ENCODE data around the gene MSGN1. TPM values are rescaled to one million over a fixed set of nuclear protein-coding genes. Genes with fewer than 3 reads are reported as not detected.

MSGN1 gene
- total RNA-seq, 4 donors from 2014 or later = not detected

DNA sequence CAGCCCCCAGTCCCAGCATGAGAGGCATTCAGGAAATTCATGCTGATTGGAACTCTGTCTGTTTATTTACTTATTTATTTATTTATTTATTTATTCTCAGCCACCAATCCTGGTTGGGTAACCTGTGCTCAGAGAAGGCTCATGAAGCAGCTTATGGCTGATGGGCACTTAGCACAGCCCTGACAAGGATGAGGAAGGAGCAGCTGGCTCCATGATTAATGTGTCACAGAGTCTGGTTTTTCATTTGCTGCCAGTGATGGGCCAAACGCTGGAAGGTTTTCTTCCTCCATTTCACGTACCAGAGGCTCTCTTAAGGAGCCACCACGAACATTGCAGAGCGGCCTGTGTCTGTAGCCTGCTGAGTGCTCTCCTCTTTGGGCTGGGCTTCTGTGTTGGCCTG lies 33.9 kb downstream of the MSGN1 start:
- H3K36me3 ChIP-seq = no peaks in the 10 kb centered on the region
- intact Hi-C loops (cut with DNase I; ENCODE audit: low total_unique reads) = loop anchor here (2.0 kb wide), 4 partner anchors 29 to 529 kb away; partner anchors contain the start of gene KCNS3
- H3K27ac ChIP-seq = no peak overlapping the region
- ATAC-seq = no peak
- no peak for DNase-seq
- no peaks in the 10 kb centered on the region for H3K27me3 ChIP-seq
- H3K4me3 ChIP-seq = no peak overlapping the region
- no peaks in the 10 kb centered on the region for H3K9me3 ChIP-seq
- in situ Hi-C loops (cut with MboI; ENCODE audit: low sequenced_read_pairs in 4 of 4) = loop anchor here in 2 of 4 donors (5.0 to 10.0 kb wide), 2 partner anchors 295 to 332 kb away; no protein-coding TSS in a partner anchor
- no peaks in the 10 kb centered on the region for H3K4me1 ChIP-seq
- TF ChIP-seq POLR2A (IDR thresholded peaks at IDR 0.05) = no peak
- TF ChIP-seq, protein P1, sequence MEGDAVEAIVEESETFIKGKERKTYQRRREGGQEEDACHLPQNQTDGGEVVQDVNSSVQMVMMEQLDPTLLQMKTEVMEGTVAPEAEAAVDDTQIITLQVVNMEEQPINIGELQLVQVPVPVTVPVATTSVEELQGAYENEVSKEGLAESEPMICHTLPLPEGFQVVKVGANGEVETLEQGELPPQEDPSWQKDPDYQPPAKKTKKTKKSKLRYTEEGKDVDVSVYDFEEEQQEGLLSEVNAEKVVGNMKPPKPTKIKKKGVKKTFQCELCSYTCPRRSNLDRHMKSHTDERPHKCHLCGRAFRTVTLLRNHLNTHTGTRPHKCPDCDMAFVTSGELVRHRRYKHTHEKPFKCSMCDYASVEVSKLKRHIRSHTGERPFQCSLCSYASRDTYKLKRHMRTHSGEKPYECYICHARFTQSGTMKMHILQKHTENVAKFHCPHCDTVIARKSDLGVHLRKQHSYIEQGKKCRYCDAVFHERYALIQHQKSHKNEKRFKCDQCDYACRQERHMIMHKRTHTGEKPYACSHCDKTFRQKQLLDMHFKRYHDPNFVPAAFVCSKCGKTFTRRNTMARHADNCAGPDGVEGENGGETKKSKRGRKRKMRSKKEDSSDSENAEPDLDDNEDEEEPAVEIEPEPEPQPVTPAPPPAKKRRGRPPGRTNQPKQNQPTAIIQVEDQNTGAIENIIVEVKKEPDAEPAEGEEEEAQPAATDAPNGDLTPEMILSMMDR (IDR thresholded peaks at IDR 0.05 in 4 of 5, conservative IDR thresholded peaks at IDR 0.05 in 1 of 5) = no peak

DNA sequence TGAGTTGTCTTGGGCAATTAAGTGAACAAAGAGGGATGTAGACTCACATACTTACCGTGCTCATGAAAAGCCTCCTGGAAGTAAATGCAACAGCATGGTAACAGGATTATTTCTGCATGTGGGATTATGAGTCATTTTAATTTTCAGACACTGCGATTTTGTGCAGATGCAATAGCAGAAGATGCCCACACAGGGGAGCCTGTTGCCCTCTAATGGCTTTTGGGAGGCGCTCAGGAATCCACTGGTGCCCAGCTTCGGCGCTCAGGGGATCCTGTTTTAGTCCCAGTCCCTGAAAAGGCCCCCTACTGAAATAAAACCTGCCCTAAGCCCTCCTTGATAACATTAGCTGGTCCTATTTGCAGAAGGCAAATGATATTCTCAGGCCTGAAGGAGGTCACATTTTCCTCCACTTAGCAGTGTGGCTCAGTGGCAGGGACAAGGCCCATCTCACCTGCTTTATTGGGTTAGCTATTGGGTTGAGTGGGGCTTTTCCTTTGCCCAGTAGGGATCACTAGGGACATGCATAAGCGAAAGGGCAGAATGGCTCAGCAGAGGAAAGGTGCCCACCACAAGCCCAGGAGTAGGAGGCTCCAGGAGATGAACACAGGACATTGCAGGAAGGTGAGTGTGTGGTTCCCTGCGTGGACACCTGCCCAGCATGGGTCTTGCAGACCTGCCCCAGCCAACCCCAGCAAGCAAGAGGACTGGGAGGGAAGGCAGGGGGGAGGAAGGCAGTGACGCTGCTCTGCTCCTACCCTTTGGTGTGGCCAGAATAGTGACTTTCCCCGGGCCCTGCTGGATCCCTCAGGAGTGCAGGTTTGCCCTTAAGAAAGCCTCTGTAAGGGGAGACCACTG lies 35.7 kb downstream of the MSGN1 start:
- peak; percentile 81 to 85 for ATAC-seq
- Histone ChIP-seq H3K4me3 (no peak overlapping the region), H3K36me3 (no peaks in the 10 kb centered on the region), H3K9me3 (no peaks in the 10 kb centered on the region), H3K27me3 (no peaks in the 10 kb centered on the region), H3K4me1 (no peaks in the 10 kb centered on the region), H3K27ac (no peak overlapping the region)
- intact Hi-C loops (cut with DNase I; ENCODE audit: low total_unique reads) = loop anchor here (1.0 to 2.0 kb wide), 6 partner anchors 27 to 527 kb away; partner anchors contain the start of gene KCNS3
- peak; percentile 19 to 37 for DNase-seq
- TF ChIP-seq, protein P1 (IDR thresholded peaks at IDR 0.05 in 4 of 5, conservative IDR thresholded peaks at IDR 0.05 in 1 of 5) = peak; percentile 82 to 91 (median 86)
- no peak for TF ChIP-seq POLR2A (IDR thresholded peaks at IDR 0.05)
- in situ Hi-C loops (cut with MboI; ENCODE audit: low sequenced_read_pairs in 4 of 4) = loop anchor here in 2 of 4 donors (5.0 to 10.0 kb wide), 2 partner anchors 293 to 330 kb away; no protein-coding TSS in a partner anchor

DNA sequence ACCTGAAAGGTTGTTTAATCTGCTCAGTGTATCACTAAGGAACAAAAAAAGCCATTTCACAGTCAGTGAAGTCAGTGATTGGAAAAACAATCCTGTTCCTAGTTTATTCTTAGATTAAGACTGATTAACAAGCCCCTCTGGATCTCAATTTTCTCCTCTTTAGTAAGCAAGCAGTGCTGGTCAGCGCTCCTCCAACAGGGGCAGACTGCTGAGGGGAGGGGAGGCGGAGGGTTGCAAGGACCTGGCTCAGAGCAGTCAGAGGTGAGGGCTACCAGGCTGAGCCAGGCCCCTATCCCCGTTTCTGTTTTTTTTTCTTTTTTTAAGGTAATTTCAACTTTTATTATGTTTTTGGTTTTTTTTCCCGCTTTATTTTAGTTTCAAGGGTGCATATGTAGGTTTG lies 37.5 kb downstream of the MSGN1 start:
- Histone ChIP-seq H3K27ac (no peak overlapping the region), H3K4me3 (no peak overlapping the region), H3K36me3 (no peaks in the 10 kb centered on the region), H3K27me3 (no peaks in the 10 kb centered on the region), H3K9me3 (no peaks in the 10 kb centered on the region), H3K4me1 (no peaks in the 10 kb centered on the region)
- intact Hi-C loops (cut with DNase I; ENCODE audit: low total_unique reads) = no loop called here
- ATAC-seq (no peak), DNase-seq (no peak)
- TF ChIP-seq POLR2A (IDR thresholded peaks at IDR 0.05) = no peak
- TF ChIP-seq, protein P1 (IDR thresholded peaks at IDR 0.05 in 4 of 5, conservative IDR thresholded peaks at IDR 0.05 in 1 of 5) = no peak
- in situ Hi-C loops (cut with MboI; ENCODE audit: low sequenced_read_pairs in 4 of 4) = loop anchor here in 2 of 4 donors (5.0 to 10.0 kb wide), 2 partner anchors 291 to 329 kb away; no protein-coding TSS in a partner anchor

DNA sequence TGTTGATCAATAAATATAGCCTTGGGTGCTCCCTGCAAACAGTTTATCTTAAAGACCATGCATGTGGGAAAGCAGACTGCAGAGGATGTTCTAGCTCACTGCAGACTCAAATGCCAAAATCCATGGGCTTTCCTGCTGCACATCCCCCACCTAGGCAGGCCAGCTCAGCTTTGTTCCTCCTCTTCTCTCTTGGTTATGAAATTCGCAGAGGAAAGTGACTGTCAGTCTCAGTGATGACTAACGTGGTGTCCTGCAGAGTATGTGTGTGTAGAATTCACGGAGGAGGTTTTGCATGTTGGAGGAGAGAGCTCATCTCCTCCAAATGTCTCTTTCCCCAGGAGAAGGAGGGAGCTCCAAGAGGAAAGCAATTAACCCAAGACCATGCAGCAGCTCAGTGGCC lies 40.8 kb downstream of the MSGN1 start:
- H3K4me1 ChIP-seq = no peaks in the 10 kb centered on the region
- DNase-seq (no peak), ATAC-seq (no peak)
- H3K27me3 ChIP-seq = no peaks in the 10 kb centered on the region
- no peak overlapping the region for H3K4me3 ChIP-seq
- intact Hi-C loops (cut with DNase I; ENCODE audit: low total_unique reads) = no loop called here
- H3K9me3 ChIP-seq = no peaks in the 10 kb centered on the region
- in situ Hi-C loops (cut with MboI; ENCODE audit: low sequenced_read_pairs in 4 of 4) = loop anchor here in 1 of 4 donors (10.0 kb wide), 1 partner anchor 288 kb away; no protein-coding TSS in a partner anchor
- TF ChIP-seq, protein P1 (IDR thresholded peaks at IDR 0.05 in 4 of 5, conservative IDR thresholded peaks at IDR 0.05 in 1 of 5) = no peak
- no peak for TF ChIP-seq POLR2A (IDR thresholded peaks at IDR 0.05)
- no peak overlapping the region for H3K27ac ChIP-seq
- no peaks in the 10 kb centered on the region for H3K36me3 ChIP-seq

Data from gastrocnemius medialis (tissue), 4 donors.